SK-N-MC (cell line): Measurements from ENCODE around the gene KIF12.

ENCODE experiments used
- DNase-seq: peaks from one replicate; pipeline ENCODE4 v3.0.0-alpha.2; 2011; ENCODE audit warnings: low read depth, low spot score
- H3K27ac ChIP-seq: fragments of 200-600 bp; sonication (generic); 2 replicates; pipeline ENCODE4 v1.5.1; 2016; ENCODE audit warnings: mixed run types
- H3K36me3 ChIP-seq: fragments of 200-600 bp; sonication (generic); 2 replicates; pipeline ENCODE4 v1.6.1; 2017; ENCODE audit warnings: antibody characterized with exemption, low read length, mixed read lengths; ENCODE audit not compliant: insufficient read depth
- H3K4me3 ChIP-seq: fragments of 200-600 bp; sonication (generic); 2 replicates; pipeline ENCODE4 v1.5.1; 2016
- H3K9ac ChIP-seq: fragments of 200-600 bp; sonication (generic); 2 replicates; pipeline ENCODE4 v1.8.0; 2017; ENCODE audit warnings: mixed run types, mixed read lengths; ENCODE audit not compliant: insufficient read length
- H3K9me3 ChIP-seq: fragments of 200-600 bp; sonication (generic); 2 replicates; pipeline ENCODE4 v1.6.1; 2017; ENCODE audit warnings: low read depth, mild to moderate bottlenecking, antibody characterized with exemption, low read length, moderate library complexity, mixed read lengths
- EZH2 ChIP-seq: fragments of 200-600 bp; sonication (generic); IDR thresholded peaks from one replicate; pipeline ENCODE4 v1.6.1; 2017; ENCODE audit warnings: antibody characterized with exemption
- FOXP2 ChIP-seq: optimal IDR thresholded peaks from 2 replicates; pipeline ENCODE3; 2011; ENCODE audit warnings: mild to moderate bottlenecking, moderate library complexity; ENCODE audit not compliant: insufficient read depth; ENCODE audit errors: extremely low read length, control extremely low read depth
- POLR2AphosphoS5 ChIP-seq: IDR thresholded peaks from 2 replicates; pipeline ENCODE4 v1.6.1; 2012; ENCODE audit warnings: mild to moderate bottlenecking, low read depth, low read length, borderline replicate concordance

Gene KIF12

DNA sequence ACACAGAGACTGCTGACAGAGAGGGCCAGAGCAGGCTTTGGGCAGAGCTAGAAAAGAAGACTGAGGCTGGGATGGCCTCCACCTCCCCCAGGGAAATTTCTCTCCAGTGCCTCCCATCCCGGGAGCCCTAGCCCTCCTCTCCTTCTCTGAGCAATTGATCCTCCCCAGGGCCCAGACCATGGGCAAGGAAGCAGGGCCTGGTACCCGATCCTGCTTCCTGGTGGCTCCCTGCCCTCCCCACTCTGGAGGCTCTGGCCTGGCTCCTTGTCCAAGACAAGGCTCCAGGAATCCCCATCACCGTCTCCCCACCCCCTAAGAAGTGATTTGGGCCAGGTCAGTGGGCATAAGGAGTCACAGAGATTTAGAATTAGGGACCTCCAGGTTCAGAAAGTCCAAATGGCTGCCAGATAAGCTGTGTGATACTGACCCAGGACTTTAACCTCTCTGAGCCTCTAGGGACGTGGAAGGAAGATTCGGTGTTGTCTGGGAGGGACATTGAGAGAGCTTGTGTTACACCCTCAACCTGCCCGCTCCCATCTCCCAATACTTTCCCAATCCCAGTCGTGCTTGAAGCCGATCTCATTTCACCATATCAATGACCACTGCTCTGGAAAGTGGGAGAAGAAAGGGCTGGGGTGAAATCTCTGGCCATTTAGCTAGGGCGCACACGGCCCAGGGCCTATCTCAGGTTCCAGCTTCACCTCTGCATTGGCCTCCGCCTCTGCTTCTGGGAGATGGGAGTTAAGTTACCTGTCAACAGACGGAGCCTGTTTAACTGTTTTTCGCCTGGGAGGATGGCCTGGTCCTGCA, 25.8 kb upstream of the KIF12 start:
- H3K9ac ChIP-seq, result no peak overlapping the region
- no peak for TF ChIP-seq EZH2
- TF ChIP-seq POLR2AphosphoS5, result no peak
- TF ChIP-seq FOXP2, result no peak
- no peak overlapping the region for H3K27ac ChIP-seq
- DNase-seq, result no peak
- no peaks in the 10 kb centered on the region for H3K36me3 ChIP-seq
- H3K4me3 ChIP-seq, result no peak overlapping the region
- no peaks in the 10 kb centered on the region for H3K9me3 ChIP-seq

DNA sequence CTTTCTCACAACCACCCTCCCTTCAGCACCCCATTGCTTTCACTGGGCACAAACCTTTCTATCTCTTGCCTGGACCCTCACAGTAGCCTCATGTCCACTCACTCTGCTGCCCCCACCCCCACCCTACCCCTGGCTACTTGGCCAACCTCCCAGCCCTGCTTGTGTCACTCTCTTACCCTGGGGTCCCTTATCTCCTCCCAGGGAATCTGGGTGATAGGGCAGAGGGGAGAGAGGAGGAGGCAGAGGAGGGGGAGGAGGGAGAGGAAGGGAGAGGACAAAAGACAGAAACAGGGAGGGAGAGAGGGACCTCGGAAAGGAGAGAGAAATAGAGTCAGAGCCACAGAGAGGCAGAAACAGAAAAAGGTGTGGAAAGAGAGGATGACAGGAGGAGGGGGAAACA, 25.0 kb upstream of the KIF12 start:
- DNase-seq, result no peak
- no peaks in the 10 kb centered on the region for H3K9me3 ChIP-seq
- H3K4me3 ChIP-seq, result no peak overlapping the region
- no peak overlapping the region for H3K9ac ChIP-seq
- H3K27ac ChIP-seq, result no peak overlapping the region
- H3K36me3 ChIP-seq, result no peaks in the 10 kb centered on the region
- TF ChIP-seq POLR2AphosphoS5 (no peak), FOXP2 (no peak), EZH2 (no peak)

DNA sequence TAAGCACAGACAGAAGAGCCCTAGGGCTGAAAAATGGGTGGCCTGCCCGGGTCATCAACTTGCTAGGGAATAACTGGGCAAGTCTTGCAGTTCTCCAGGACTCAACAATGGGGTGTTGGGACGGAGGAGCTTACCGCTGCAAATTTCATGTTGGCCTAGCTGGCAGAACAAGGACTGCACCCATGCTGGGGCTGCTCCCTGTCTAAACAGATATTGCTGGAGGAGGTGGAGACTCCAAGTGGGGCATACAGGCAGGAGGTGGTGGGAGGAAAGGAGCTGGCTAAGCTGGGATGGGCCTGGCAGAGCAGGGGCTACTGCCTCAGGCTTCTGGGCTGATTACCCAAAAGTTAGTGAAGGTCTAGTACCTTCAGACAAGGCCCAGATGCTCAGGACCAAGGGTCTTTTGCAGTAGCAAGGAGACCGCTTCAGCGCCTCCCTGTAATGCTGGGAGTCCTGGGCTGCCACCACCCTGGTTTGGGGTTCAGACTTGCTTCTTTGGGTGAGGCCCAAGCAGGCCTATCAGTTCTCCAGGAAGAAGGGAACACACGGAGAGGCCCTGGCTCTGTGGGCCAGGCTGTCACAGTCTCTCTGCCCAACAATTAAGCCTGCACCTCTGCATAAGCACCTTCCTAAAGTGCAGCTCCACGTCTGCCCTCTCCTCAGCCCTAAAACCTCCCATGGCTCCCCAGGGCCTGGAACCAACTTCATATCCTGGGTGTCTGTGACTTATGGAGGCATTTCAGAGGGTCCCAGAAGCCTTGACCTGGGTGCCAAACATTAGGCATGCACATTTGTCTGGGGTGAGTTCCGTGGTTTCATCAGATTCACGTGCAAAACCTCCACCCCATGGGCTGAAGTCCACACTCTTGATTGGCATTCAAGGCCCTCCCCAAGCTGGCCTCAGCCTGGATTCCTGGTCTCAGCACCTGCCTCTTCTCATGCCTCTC, 24.2 kb upstream of the KIF12 start:
- Histone ChIP-seq H3K36me3 (no peaks in the 10 kb centered on the region), H3K27ac (no peak overlapping the region), H3K9me3 (no peaks in the 10 kb centered on the region), H3K4me3 (no peak overlapping the region), H3K9ac (no peak overlapping the region)
- no peak for TF ChIP-seq FOXP2
- TF ChIP-seq POLR2AphosphoS5, result no peak
- TF ChIP-seq EZH2, result no peak
- DNase-seq, result no peak

DNA sequence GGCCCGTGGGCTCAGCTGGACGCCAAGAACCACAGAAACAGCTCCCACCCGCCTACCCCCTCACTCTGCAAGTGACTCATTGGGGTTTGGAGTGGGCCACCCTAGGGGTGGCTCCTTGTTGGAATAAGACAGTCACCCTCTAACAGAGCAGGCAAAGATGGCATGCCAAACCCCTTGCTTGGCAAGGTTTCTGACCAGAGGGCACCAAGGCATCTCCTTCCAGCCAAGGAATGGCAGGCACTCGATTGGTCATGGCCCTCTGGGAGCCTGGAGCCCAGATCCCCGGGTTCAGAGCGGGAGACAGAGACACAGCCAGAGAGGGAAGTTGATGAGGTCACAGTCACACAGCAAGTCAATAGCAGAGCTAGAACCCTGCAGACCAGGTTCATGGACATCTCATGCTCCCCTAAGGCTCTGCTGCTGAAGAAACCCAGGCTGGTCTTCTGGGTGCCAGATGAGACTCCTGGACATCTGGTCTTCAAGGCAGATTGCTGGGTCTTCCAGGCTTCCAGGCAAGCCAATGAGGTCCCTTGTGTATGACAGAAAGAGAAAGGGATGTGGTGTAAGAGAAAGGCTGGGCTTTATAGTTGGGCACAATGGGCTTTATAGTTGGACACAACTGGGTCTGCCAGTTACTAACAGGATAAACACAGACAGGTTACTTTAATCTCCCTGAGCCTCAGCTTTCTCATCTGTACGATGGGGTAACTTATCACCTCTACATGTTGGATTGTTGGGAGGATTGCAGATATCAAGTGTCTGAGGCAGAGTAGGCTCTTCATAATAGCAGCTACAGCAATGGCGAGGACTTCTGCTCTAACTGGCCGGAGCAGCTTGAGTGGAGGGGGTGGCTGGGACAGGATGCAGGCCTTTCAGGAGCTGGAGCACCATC, 23.3 kb upstream of the KIF12 start:
- H3K36me3 ChIP-seq, result no peaks in the 10 kb centered on the region
- no peak for TF ChIP-seq POLR2AphosphoS5
- no peak for TF ChIP-seq FOXP2
- no peak for TF ChIP-seq EZH2
- H3K9ac ChIP-seq, result no peak overlapping the region
- H3K4me3 ChIP-seq, result no peak overlapping the region
- no peak overlapping the region for H3K27ac ChIP-seq
- no peaks in the 10 kb centered on the region for H3K9me3 ChIP-seq
- no peak for DNase-seq

DNA sequence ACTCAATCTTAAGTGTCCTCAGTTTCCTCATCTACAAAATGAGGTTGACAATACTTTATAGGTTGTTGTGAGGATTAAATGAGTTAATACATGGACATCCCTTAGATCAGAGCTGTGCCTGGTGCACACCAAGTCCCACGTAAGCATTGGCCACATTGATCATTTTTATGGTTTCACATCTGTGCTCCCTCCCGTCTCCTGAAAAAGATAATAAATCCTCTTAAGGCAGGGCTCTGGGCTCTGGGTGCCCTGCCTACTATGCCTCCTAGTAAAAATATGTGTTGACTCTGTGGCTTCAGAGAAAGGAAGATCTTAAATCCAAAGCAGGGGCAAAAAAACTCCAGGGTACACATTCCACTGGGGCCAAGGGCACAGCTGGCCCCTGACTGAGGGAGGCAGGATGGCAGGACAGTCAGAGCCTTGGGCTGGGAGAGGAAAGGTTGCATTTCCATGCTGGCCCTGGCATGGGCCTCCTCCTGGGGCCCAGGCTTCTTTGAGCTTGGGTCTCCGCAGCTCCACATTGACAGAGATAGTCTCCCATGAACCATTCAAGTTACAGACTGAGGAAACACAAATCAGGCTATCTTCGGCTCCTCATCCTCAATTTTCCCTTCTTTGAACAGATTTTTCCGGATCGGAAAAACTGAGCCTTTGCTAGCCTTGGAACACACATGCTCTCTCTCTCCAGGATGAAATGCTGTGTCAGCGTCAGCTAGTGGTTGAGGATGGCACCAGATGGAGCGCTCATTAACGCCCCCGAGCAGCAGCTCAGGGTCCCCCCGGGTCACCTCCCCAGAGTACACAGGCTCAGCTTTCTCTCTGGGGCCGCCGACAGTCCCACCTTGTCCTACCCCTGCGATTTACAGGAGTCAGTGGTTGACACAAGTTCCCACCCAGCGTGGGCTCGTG, 22.4 kb upstream of the KIF12 start:
- no peak for TF ChIP-seq FOXP2
- no peaks in the 10 kb centered on the region for H3K9me3 ChIP-seq
- no peaks in the 10 kb centered on the region for H3K36me3 ChIP-seq
- no peak overlapping the region for H3K4me3 ChIP-seq
- DNase-seq, result no peak
- H3K9ac ChIP-seq, result peak overlapping the region; percentile 12
- no peak overlapping the region for H3K27ac ChIP-seq

DNA sequence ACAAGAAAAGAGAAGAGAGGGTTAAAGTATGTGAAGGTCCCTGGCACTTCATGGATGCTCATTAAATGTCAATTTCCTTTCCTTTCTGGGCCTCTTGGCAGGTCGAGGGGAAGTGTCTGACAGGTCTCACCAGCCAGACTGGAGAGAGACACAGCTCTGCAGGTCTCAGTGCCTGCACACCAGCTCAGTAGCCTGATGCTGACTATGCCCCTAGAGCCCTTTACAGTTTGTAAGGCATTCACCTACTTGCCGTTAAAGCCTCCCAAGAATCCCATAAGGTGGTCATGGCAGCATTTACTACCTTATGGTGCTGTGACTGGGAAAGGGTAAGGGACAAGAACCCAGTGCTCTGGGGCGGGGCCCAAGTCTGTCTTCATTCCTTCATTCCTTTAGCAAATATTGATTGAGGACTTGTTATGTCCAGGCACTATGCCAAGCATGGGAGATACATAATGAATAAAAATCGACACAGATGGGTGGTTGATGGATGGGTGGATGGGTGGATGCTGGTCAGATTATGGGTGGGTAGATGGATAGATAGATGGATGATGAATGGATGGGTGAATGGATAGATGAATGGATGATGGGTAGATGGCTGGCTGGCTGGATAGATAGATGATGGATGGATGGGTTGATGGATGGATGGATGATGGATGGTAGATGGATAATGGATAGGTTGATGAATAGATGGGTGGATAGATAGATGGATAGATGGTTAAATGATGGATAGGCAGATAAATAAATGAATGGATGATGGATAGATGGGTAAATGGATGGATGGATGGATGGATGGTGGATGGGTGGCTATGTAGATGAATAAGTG, 21.3 kb upstream of the KIF12 start:
- H3K9ac ChIP-seq, result no peak overlapping the region
- no peak for TF ChIP-seq FOXP2
- no peak for TF ChIP-seq EZH2
- TF ChIP-seq POLR2AphosphoS5, result no peak
- no peak overlapping the region for H3K4me3 ChIP-seq
- no peak for DNase-seq
- H3K36me3 ChIP-seq, result no peaks in the 10 kb centered on the region
- H3K9me3 ChIP-seq, result no peaks in the 10 kb centered on the region
- H3K27ac ChIP-seq, result no peak overlapping the region
